IMR-90 (cell line): ENCODE results near the gene STRIP2. TPM values are rescaled to one million over a fixed set of nuclear protein-coding genes. Genes with fewer than 3 reads are reported as not detected.

Experiments used
- ATAC-seq: fragments of 200-7000 bp; cut with Tn5 transposase; 2 replicates; pipeline ENCODE4 v1.9.1; 2020; ENCODE audit warnings: low read depth, mild to moderate bottlenecking, moderate library complexity
- BruUV-seq: library from RNA; stranded (reverse); fragments of 400-500 nt; replicated peaks from 2 replicates; lab custom pipeline; 2021; lab: Mats Ljungman, UMichigan
- CTCF ChIA-PET: fragments of 300-600 bp; formaldehyde crosslinking; extraction: SDS; loops from one replicate; lab custom pipeline; 2021; ENCODE audit warnings: antibody characterized with exemption; lab: Yijun Ruan, JAX
- POLR2A ChIA-PET: fragments of 300-600 bp; sonication (Branson Sonifier 250); formaldehyde crosslinking; loops from one replicate; lab custom pipeline; 2022; ENCODE audit warnings: antibody characterized with exemption; ENCODE audit not compliant: unreplicated experiment; lab: Charles Lee
- DNase-seq: peaks from one replicate; pipeline ENCODE4 v3.0.0; 2013
- H2AFZ ChIP-seq: replicated peaks from 2 replicates; pipeline ENCODE3; 2013; ENCODE audit warnings: low read length, mild to moderate bottlenecking; ENCODE audit not compliant: poor library complexity
- H2AK5ac ChIP-seq: 2 replicates; pipeline ENCODE4 v1.6.1; 2013; ENCODE audit warnings: low read depth, low read length, inconsistent platforms
- H2AK9ac ChIP-seq: replicated peaks from 2 replicates; pipeline ENCODE3; 2013; ENCODE audit warnings: mild to moderate bottlenecking, low read depth, low read length, moderate library complexity; ENCODE audit not compliant: poor library complexity
- H2BK120ac ChIP-seq: 2 replicates; pipeline ENCODE4 v1.6.1; 2013; ENCODE audit warnings: low read depth, low read length, inconsistent platforms
- H2BK15ac ChIP-seq: 3 replicates; pipeline ENCODE4 v1.6.1; 2013; ENCODE audit warnings: low read depth, low read length, inconsistent platforms
- H2BK20ac ChIP-seq: 2 replicates; pipeline ENCODE4 v1.6.1; 2013; ENCODE audit warnings: low read depth, mild to moderate bottlenecking, inconsistent platforms, low read length, moderate library complexity
- H2BK5ac ChIP-seq: 2 replicates; pipeline ENCODE4 v1.6.1; 2013; ENCODE audit warnings: mild to moderate bottlenecking, low read depth, low read length, inconsistent platforms; ENCODE audit not compliant: poor library complexity, severe bottlenecking
- H3K14ac ChIP-seq: replicated peaks from 2 replicates; pipeline ENCODE4 v1.6.1; 2013; ENCODE audit warnings: low read depth, low read length, inconsistent platforms
- H3K18ac ChIP-seq: 2 replicates; pipeline ENCODE4 v1.6.1; 2013; ENCODE audit warnings: low read depth, low read length, control low read depth
- H3K23ac ChIP-seq: 2 replicates; pipeline ENCODE4 v1.6.1; 2013; ENCODE audit warnings: low read depth, low read length, inconsistent platforms
- H3K27ac ChIP-seq: 2 replicates; pipeline ENCODE4 v1.5.1; 2013; ENCODE audit warnings: mild to moderate bottlenecking, control low read depth, low read length; ENCODE audit not compliant: insufficient read depth
- H3K27me3 ChIP-seq: 2 replicates; pipeline ENCODE4 v1.6.1; 2013; ENCODE audit warnings: low read length; ENCODE audit not compliant: control insufficient read depth, insufficient read depth
- H3K36me3 ChIP-seq: 2 replicates; pipeline ENCODE4 v1.6.1; 2013; ENCODE audit warnings: low read length, mixed read lengths; ENCODE audit not compliant: control insufficient read depth, insufficient read depth
- H3K4ac ChIP-seq: 2 replicates; pipeline ENCODE4 v1.6.1; 2013; ENCODE audit warnings: low read depth, low read length, inconsistent platforms
- H3K4me1 ChIP-seq: 2 replicates; pipeline ENCODE4 v1.6.1; 2013; ENCODE audit warnings: low read length, mixed read lengths; ENCODE audit not compliant: control insufficient read depth, insufficient read depth
- H3K4me2 ChIP-seq: 2 replicates; pipeline ENCODE4 v1.6.1; 2013; ENCODE audit warnings: low read depth, mild to moderate bottlenecking, control low read depth, low read length, moderate library complexity
- H3K4me3 ChIP-seq: 2 replicates; pipeline ENCODE4 v1.5.1; 2013; ENCODE audit warnings: low read depth, mild to moderate bottlenecking, control low read depth, low read length, moderate library complexity; ENCODE audit not compliant: insufficient read depth
- H3K56ac ChIP-seq: 2 replicates; pipeline ENCODE4 v1.6.1; 2013; ENCODE audit warnings: low read length, inconsistent platforms; ENCODE audit not compliant: insufficient read depth; ENCODE audit errors: extremely low read depth
- H3K79me1 ChIP-seq, 2 experiments: 2 replicates each; pipeline ENCODE4 v1.6.1; 2013; ENCODE audit warnings: low read length in 2 of 2, inconsistent platforms in 1 of 2, low read depth in 1 of 2
- H3K9ac ChIP-seq: 2 replicates; pipeline ENCODE4 v1.6.1; 2013; ENCODE audit warnings: low read depth, low read length, control low read depth
- H3K9me1 ChIP-seq: 2 replicates; pipeline ENCODE4 v1.6.1; 2013; ENCODE audit warnings: low read length, inconsistent platforms; ENCODE audit not compliant: insufficient read depth
- H3K9me3 ChIP-seq: 2 replicates; pipeline ENCODE4 v1.6.1; 2013; ENCODE audit warnings: low read length; ENCODE audit not compliant: control insufficient read depth, insufficient read depth
- H4K20me1 ChIP-seq: 2 replicates; pipeline ENCODE4 v1.6.1; 2013; ENCODE audit warnings: low read length, inconsistent platforms; ENCODE audit not compliant: insufficient read depth
- H4K5ac ChIP-seq: 2 replicates; pipeline ENCODE4 v1.6.1; 2013; ENCODE audit warnings: mild to moderate bottlenecking, low read depth, low read length, control low read depth
- H4K8ac ChIP-seq, 2 experiments: 2 replicates each; pipeline ENCODE4 v1.6.1; 2013; ENCODE audit warnings: low read depth in 2 of 2, low read length in 2 of 2, control low read depth in 1 of 2, inconsistent platforms in 1 of 2
- H4K91ac ChIP-seq: 2 replicates; pipeline ENCODE4 v1.6.1; 2013; ENCODE audit warnings: low read depth, low read length, inconsistent platforms; ENCODE audit not compliant: insufficient read depth
- BHLHE40 ChIP-seq: fragments of 150-350 bp; IDR thresholded peaks from 2 replicates; pipeline ENCODE4 v1.6.1; 2016; ENCODE audit warnings: mild to moderate bottlenecking, low read depth, low read length
- CEBPB ChIP-seq: IDR thresholded peaks from 2 replicates; pipeline ENCODE4 v1.6.1; 2012; ENCODE audit warnings: low read depth, low read length, improper control_type of control experiment
- CHD1 ChIP-seq: IDR thresholded peaks from 2 replicates; pipeline ENCODE4 v1.6.1; 2012; ENCODE audit warnings: low read depth, low read length, improper control_type of control experiment
- FOS ChIP-seq: fragments of 150-350 bp; IDR thresholded peaks from 2 replicates; pipeline ENCODE4 v1.6.1; 2016; ENCODE audit warnings: low read depth, low read length
- MAFK ChIP-seq: IDR thresholded peaks from 2 replicates; pipeline ENCODE4 v1.6.1; 2012; ENCODE audit warnings: low read depth, low read length, improper control_type of control experiment
- MAZ ChIP-seq: IDR thresholded peaks from 2 replicates; pipeline ENCODE4 v1.6.1; 2012; ENCODE audit warnings: low read depth, mild to moderate bottlenecking, low read length, improper control_type of control experiment, moderate library complexity, borderline replicate concordance
- MXI1 ChIP-seq: IDR thresholded peaks from 2 replicates; pipeline ENCODE4 v1.6.1; 2012; ENCODE audit warnings: low read depth, mild to moderate bottlenecking, low read length, moderate library complexity, borderline replicate concordance
- NFE2L2 ChIP-seq: fragments of 150-350 bp; IDR thresholded peaks from 2 replicates; pipeline ENCODE4 v1.6.1; 2016; ENCODE audit warnings: low read depth, mild to moderate bottlenecking, low read length
- POLR2A ChIP-seq: IDR thresholded peaks from 2 replicates; pipeline ENCODE4 v1.6.1; 2012; ENCODE audit warnings: mild to moderate bottlenecking, low read depth, low read length
- RAD21 ChIP-seq: IDR thresholded peaks from 2 replicates; pipeline ENCODE4 v1.6.1; 2012; ENCODE audit warnings: low read length, improper control_type of control experiment
- RCOR1 ChIP-seq: IDR thresholded peaks from 2 replicates; pipeline ENCODE4 v1.6.1; 2012; ENCODE audit warnings: mild to moderate bottlenecking, low read length, improper control_type of control experiment; ENCODE audit not compliant: insufficient replicate concordance
- RFX5 ChIP-seq: IDR thresholded peaks from 2 replicates; pipeline ENCODE4 v1.8.0; 2012; ENCODE audit warnings: low read depth, mild to moderate bottlenecking, low read length, moderate library complexity
- SMC3 ChIP-seq: fragments of 150-350 bp; IDR thresholded peaks from 2 replicates; pipeline ENCODE4 v1.6.1; 2016; ENCODE audit warnings: low read depth, mild to moderate bottlenecking, antibody characterized with exemption, low read length, moderate library complexity
- WGBS, 2 experiments: methylation state at CpG; one replicate each; pipeline versions ENCODE4 v1.1.5 to v1.1.7; 2013; ENCODE audit warnings: missing lambda C conversion rate in 2 of 2; ENCODE audit not compliant: insufficient read length in 1 of 2; ENCODE audit errors: extremely low coverage in 2 of 2; 5-methylcytosine and 5-hydroxymethylcytosine counted together
- dilution Hi-C: fragments of 300-500 bp; cut with HindIII; formaldehyde crosslinking; loops from one replicate; pipeline ENCODE4 v1.14.3; 2018; ENCODE audit warnings: low sequenced_read_pairs; ENCODE audit not compliant: unreplicated experiment
- in situ Hi-C: fragments of 300-500 bp; cut with MboI; formaldehyde crosslinking; loops from 3 replicates; pipeline ENCODE4 v1.14.3; 2019; ENCODE audit warnings: low sequenced_read_pairs, inconsistent platforms, mixed read lengths
- intact Hi-C: fragments of 100-400 bp; cut with micrococcal nuclease; formaldehyde crosslinking; loops from 2 replicates; pipeline ENCODE4 v1.10.0; 2022
- polyA plus RNA-seq, 3 experiments: library from polyadenylated mRNA; depleted of rRNA; stranded (reverse); fragments of >200 nt; gene quantifications; 2 replicates each; pipeline ENCODE4 v1.2.3, GENCODE V29; 2012; ENCODE audit warnings: low replicate concordance in 1 of 3
- total RNA-seq: library from RNA; depleted of rRNA; stranded (reverse); fragments of >200 nt; gene quantifications from 2 replicates; pipeline ENCODE4 v1.2.3, GENCODE V29; 2012
- TF ChIP-seq, protein P1 (sequence below): conservative IDR thresholded peaks from 2 replicates; pipeline ENCODE4 v1.5.1; 2012; ENCODE audit warnings: mild to moderate bottlenecking, low read depth, low read length, improper control_type of control experiment
- TF ChIP-seq, protein P2 (sequence below): fragments of 150-350 bp; IDR thresholded peaks from 2 replicates; pipeline ENCODE4 v1.6.1; 2017; ENCODE audit warnings: mild to moderate bottlenecking, antibody characterized with exemption, low read length, low read depth
- TF ChIP-seq, protein P3 (sequence below): fragments of 150-350 bp; IDR thresholded peaks from 2 replicates; pipeline ENCODE4 v1.6.1; 2016; ENCODE audit warnings: low read depth, mild to moderate bottlenecking, low read length, moderate library complexity, borderline replicate concordance

STRIP2 gene
- total and polyA plus RNA-seq, 2 of the 4 experiments (the other 2 are of a cell fraction): 1.8 to 3.0 TPM

DNA sequence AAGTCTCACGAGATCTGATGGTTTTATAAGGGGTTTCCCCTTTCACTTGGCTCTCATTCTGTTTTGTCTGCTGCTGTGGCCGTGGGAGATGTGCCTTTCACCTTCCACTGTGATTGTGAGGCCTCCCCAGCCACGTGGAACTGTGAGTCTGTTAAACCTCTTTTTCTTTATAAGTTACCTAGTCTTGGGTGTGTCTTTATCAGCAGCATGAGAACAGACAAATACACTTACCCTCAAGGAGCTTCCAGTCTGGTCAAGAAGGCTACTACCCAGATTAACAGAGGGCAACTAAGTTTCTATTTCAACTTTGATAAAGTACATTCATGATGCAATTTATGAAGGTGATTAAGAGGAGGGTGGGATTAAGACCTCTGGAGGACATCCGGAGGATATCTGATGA, 81.1 kb downstream of the STRIP2 start:
- H3K27ac ChIP-seq: no peak overlapping the region
- no peak overlapping the region for H2AK5ac ChIP-seq
- H2BK15ac ChIP-seq: no peak overlapping the region
- TF ChIP-seq RAD21 (no peak), NFE2L2 (no peak), MAZ (no peak), CHD1 (no peak), BHLHE40 (no peak), MAFK (no peak), SMC3 (no peak), FOS (no peak), CEBPB (no peak), POLR2A (no peak), RCOR1 (no peak), RFX5 (no peak), MXI1 (no peak)
- TF ChIP-seq, protein P1, sequence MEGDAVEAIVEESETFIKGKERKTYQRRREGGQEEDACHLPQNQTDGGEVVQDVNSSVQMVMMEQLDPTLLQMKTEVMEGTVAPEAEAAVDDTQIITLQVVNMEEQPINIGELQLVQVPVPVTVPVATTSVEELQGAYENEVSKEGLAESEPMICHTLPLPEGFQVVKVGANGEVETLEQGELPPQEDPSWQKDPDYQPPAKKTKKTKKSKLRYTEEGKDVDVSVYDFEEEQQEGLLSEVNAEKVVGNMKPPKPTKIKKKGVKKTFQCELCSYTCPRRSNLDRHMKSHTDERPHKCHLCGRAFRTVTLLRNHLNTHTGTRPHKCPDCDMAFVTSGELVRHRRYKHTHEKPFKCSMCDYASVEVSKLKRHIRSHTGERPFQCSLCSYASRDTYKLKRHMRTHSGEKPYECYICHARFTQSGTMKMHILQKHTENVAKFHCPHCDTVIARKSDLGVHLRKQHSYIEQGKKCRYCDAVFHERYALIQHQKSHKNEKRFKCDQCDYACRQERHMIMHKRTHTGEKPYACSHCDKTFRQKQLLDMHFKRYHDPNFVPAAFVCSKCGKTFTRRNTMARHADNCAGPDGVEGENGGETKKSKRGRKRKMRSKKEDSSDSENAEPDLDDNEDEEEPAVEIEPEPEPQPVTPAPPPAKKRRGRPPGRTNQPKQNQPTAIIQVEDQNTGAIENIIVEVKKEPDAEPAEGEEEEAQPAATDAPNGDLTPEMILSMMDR: no peak
- TF ChIP-seq, protein P2, sequence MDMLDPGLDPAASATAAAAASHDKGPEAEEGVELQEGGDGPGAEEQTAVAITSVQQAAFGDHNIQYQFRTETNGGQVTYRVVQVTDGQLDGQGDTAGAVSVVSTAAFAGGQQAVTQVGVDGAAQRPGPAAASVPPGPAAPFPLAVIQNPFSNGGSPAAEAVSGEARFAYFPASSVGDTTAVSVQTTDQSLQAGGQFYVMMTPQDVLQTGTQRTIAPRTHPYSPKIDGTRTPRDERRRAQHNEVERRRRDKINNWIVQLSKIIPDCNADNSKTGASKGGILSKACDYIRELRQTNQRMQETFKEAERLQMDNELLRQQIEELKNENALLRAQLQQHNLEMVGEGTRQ: no peak
- TF ChIP-seq, protein P3, sequence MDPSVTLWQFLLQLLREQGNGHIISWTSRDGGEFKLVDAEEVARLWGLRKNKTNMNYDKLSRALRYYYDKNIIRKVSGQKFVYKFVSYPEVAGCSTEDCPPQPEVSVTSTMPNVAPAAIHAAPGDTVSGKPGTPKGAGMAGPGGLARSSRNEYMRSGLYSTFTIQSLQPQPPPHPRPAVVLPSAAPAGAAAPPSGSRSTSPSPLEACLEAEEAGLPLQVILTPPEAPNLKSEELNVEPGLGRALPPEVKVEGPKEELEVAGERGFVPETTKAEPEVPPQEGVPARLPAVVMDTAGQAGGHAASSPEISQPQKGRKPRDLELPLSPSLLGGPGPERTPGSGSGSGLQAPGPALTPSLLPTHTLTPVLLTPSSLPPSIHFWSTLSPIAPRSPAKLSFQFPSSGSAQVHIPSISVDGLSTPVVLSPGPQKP: no peak
- no CpG with 5 or more reads among the region's 4 CpGs for WGBS, 2 experiments
- ATAC-seq (no peak), DNase-seq (no peak)
- H3K4ac ChIP-seq: no peak overlapping the region
- H3K27me3 ChIP-seq: peaks cover 34% of the 10 kb centered on the region
- intact Hi-C loops (no loop called here), dilution Hi-C loops (no loop called here), in situ Hi-C loops (no loop called here)
- no peaks in the 10 kb centered on the region for H3K36me3 ChIP-seq
- H4K20me1 ChIP-seq: no peaks in the 10 kb centered on the region
- H2BK120ac ChIP-seq: no peak overlapping the region
- H3K4me1 ChIP-seq: no peaks in the 10 kb centered on the region
- H3K14ac ChIP-seq: no peak overlapping the region
- no TSS peak for BruUV-seq
- no peak overlapping the region for H2AFZ ChIP-seq
- no peaks in the 10 kb centered on the region for H3K9me1 ChIP-seq
- H3K18ac ChIP-seq: no peak overlapping the region
- no peaks in the 10 kb centered on the region for H3K79me1 ChIP-seq
- ChIA-PET POLR2A (no interaction called here), CTCF (no interaction called here)
- no peak overlapping the region for H4K5ac ChIP-seq
- H2BK20ac ChIP-seq: no peak overlapping the region
- no peak overlapping the region for H2BK5ac ChIP-seq
- H3K9ac ChIP-seq: no peak overlapping the region
- H3K4me3 ChIP-seq: no peak overlapping the region
- H3K56ac ChIP-seq: no peak overlapping the region
- no peak overlapping the region for H3K4me2 ChIP-seq
- no peaks in the 10 kb centered on the region for H3K9me3 ChIP-seq
- no peak overlapping the region for H4K91ac ChIP-seq
- H3K23ac ChIP-seq: no peak overlapping the region
- no peak overlapping the region for H4K8ac ChIP-seq
- no peak overlapping the region for H2AK9ac ChIP-seq
